UCSD-AML1 (cell line): Measurements from ENCODE around the gene NAPEPLD.
"Not testable (repeated sequence)": the region's sequence is repeated elsewhere in the genome, so short reads cannot be mapped to it uniquely, and the experiment has no call there.

Experiments
- DNase-seq: peaks from one replicate; lab custom pipeline; 2025; ENCODE audit not compliant: unreplicated experiment; lab: John Stamatoyannopoulos, UW

Gene NAPEPLD

GRCh38 chr7:103114576-103115008 is 34.3 kb downstream of the NAPEPLD start:
- no peak for DNase-seq

DNA sequence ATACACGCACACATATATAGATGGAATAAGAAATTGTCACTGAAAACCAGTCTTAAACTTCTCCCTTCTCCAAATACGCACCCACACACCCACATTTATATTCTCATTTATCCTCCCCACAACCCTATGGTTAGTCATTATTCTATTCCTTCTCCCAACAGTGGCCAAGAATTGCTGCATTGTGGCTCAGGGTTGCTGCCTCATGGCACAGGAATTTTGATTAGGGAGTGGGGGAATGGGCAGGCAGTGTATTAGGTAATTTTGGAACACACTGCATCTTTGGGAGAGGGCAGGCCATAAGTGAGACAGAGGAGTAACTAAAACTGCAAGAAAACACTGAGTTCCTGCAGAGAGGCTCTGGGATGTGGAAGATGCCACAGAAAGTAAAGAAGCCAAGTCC is 35.7 kb downstream of the NAPEPLD start:
- DNase-seq: no peak

- not testable (repeated sequence) for DNase-seq
Observed at GRCh38 chr7:103106703-103107070, 42.2 kb downstream of the NAPEPLD start.

GRCh38 chr7:103106005-103106702 is 42.7 kb downstream of the NAPEPLD start:
- DNase-seq: no peak

DNA sequence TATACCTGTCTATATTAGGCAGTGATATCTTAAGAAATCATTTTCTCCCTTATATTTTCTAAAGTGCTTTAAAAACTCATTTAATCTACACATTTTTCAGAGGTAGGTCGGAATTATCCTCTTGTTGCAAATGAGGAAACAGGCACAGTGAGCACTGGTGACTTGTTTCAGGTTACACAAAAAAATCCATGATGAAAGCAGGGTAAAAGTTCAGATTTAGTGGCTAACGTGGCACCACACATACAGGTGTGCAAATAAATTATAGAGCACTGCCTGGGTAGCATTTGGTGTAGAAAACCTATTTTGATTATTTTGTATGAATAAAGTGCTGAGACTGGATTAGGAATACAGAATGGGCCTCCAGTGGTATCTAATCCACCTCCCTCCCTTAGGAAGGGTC is 47.4 kb downstream of the NAPEPLD start:
- DNase-seq: no peak

- no peak for DNase-seq
Observed at GRCh38 chr7:103100348-103100747, 48.6 kb downstream of the NAPEPLD start.

DNA sequence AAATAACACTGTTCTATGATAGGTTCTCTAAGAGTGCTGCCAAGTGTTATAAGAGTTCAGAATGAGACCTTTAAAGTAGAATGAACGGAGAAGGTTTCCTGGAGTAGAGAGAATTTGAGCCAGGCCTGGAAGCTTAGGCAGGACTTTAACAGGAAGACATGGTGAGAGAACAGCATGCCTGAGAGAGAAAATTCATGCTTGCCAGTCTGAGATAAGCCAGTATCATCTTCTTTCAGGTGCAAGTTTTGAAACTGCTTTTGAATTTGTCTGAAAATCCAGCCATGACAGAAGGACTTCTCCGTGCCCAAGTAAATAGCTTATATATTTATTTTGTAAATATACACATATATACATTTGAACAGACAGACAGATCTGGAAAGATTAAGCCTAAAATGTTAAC is 51.9 kb downstream of the NAPEPLD start:
- no peak for DNase-seq

GRCh38 chr7:103095558-103095957 is 53.3 kb downstream of the NAPEPLD start:
- DNase-seq: not testable (repeated sequence)

DNA sequence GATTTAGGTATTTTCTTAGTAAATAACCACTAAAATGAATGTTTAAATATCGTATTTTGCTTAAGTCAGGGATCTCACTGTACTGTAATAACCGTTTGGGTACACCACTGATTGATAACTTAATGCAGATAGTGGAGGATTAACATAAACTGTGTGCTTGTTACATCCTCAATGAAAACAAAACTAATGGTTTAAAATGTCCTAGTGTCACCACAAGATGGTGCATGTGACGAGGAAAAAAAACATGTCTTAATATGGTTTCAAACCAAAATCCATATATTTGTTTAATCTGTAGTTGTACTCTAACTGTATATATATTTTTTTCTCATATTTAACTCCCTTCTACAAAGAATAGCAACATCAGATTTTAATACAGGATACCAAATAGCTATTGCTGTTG is 54.8 kb downstream of the NAPEPLD start:
- no peak for DNase-seq

GRCh38 chr7:103093429-103093828 is 55.5 kb downstream of the NAPEPLD start:
- DNase-seq: no peak

- DNase-seq: not testable (repeated sequence)
Observed at GRCh38 chr7:103092321-103092720, 56.6 kb downstream of the NAPEPLD start.

DNA sequence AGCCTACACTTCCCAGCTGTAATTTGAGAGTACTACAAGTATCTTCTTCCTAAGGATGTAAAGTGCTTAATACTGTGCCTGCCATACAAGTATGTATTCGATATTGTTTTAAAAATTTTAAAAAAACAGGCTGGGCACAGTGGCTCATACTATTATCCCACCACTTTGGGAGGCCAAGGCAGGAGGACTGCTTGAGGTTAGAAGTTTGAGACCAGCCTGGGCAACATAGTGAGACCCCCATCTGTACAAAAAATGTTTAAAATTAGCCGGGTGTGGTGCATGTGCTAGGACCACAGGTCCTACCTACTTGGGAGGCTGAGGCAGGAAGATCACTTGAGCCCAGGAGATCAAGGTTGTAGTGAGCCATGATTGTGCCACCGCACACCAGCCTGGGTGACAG is 65.7 kb downstream of the NAPEPLD start:
- no peak for DNase-seq

- no peak for DNase-seq
Observed at GRCh38 chr7:103082497-103082896, 66.4 kb downstream of the NAPEPLD start.

DNA sequence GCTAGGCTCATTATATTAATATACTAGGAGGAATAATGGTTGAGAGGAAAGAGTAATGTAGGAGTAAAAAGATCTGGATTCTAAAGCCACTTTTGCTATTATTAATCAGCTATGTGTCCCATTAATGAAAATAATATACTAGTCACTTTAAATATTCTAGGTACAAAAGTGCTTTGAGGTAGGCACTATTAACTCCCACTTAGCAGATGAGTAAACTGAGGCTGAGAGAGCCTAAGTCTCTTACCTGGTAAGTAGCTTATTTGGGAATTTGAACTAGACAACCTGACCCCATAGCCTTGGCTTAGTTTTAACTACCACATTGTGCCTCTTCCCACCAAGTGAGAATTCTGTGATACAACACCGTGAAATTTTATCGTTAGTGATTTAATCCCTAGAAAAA is 68.0 kb downstream of the NAPEPLD start:
- DNase-seq: no peak

GRCh38 chr7:103079836-103080235 is 69.1 kb downstream of the NAPEPLD start:
- DNase-seq: no peak

- DNase-seq: not testable (repeated sequence)
Observed at GRCh38 chr7:103078226-103078625, 70.7 kb downstream of the NAPEPLD start.

- DNase-seq: no peak
Observed at GRCh38 chr7:103077318-103077717, 71.6 kb downstream of the NAPEPLD start.

GRCh38 chr7:103076764-103077163 is 72.1 kb downstream of the NAPEPLD start:
- DNase-seq: no peak

DNA sequence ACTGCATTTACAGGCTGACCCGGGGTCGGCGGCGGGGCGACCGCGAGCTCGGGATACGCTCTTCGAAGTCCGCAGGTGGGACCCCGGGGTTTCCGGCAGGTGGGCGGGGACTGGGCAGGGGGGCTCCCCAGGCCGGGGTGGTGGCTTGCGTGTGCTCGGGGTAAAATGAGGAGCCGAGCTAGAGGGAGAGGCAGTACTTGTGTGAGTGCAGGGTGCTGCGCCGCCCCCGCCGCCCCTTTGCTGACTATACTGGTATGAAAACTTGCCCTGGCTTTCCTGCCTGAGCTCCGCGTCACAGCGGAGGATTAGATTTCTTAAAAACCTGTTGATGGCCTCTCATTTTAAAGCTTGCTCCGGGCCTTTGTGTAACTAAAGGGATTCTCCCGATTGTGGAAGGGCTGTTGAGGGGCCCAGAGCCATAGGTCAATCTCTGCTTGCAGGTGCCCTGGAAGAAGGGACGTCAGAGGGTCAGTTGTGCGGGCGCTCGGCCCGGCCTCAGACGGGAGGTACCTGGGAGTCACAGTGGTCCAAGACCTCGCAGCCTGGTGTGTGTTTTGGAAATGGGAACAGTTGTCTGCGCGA is 73.5 kb downstream of the NAPEPLD start:
- peak; percentile 38 for DNase-seq

- DNase-seq: peak; percentile 83
Observed at GRCh38 chr7:103074519-103075336, 74.2 kb downstream of the NAPEPLD start, which contains the start of the genes ARMC10 and FBXL13. TSS of gene ARMC10 (plus strand) at chr7:103075140. CDS start at chr7:103075273, 133 bp downstream. TSS of gene FBXL13 (minus strand) at chr7:103074796.

DNA sequence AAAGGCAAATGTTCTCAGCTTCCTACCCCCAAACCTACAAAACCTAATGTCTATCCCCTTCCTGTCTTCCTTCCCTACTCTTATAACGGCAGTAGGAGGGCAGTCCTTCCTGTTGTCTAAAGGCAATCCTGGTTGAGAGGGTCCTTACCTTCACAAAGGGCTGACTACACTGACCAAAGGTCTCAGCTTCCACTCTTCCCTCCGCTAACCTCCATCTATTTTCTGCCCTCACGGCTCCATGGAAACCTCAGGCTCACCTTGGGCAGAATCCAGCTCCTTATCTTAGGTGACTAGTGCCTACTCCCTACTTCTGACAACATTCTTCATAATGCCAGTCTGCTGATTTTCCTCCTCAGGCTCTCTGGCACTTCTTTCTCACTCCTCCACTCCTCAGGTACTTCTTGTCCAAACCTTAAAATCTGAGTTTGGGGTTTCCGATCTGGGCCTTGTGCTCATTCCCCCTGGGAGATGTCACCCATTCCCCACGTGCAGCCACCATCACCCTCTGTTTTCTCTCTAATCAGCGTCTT is 74.8 kb downstream of the NAPEPLD start:
- DNase-seq: no peak

DNA sequence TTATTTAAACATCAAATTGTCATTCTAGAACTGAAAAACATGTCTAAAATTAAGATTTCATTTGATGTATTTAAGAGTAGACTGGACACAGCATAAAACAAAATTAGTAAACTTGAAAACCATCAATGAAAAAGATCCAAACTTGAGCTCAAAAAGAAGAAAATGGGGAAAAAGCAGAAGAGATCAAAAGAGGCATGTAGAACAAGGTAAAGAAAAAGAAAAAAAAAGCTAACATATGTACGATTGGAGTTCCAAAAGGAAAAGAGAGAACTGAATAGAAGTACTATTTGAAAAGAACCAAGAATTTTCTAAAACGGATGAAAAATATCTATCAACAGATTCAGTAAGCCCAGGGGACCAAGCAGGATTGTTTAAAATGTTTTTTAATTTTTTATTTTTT is 77.9 kb downstream of the NAPEPLD start:
- no peak for DNase-seq
